Nucleus accumbens (tissue), 56 donors: ENCODE data around the gene MYBPH.

Experiments used
- DNase-seq, 56 donors: peaks; one replicate each; lab custom pipeline; 2025; lab: John Stamatoyannopoulos, UW

MYBPH gene, protein sequence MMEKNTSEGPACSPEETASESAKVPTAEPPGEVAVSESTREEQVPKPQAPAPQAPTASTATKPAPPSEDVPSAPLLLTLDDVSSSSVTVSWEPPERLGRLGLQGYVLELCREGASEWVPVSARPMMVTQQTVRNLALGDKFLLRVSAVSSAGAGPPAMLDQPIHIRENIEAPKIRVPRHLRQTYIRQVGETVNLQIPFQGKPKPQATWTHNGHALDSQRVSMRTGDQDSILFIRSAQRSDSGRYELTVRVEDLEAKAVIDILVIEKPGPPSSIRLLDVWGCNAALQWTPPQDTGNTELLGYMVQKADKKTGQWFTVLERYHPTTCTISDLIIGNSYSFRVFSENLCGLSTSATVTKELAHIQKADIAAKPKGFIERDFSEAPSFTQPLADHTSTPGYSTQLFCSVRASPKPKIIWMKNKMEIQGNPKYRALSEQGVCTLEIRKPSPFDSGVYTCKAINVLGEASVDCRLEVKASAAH

GRCh38 chr1:203175237-203175826, at the start of gene MYBPH:
Gene MYBPH (minus strand): TSS chr1:203175826. CDS start chr1:203175755, 71 bp downstream.
- DNase-seq: no peak

DNA sequence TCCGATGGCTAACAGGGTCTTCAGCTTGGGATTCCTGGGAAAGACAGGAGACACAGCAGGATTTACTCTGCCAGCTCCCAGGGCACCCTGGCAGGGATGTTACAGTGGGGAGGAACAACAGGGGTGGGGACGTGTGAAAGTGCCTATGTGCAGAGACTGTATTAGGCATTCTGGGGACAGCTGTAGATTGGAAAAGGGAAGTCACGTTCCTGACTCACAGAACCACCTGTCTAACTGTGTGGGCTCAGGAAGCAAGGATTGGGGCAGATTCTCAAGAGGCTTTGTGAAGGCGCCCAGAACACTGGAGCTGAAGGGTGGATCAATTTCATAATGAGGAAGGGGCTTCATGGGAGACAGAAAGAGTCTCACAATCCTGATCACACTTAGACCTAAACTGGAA, 49.4 kb upstream of the MYBPH start:
- DNase-seq: no peak

DNA sequence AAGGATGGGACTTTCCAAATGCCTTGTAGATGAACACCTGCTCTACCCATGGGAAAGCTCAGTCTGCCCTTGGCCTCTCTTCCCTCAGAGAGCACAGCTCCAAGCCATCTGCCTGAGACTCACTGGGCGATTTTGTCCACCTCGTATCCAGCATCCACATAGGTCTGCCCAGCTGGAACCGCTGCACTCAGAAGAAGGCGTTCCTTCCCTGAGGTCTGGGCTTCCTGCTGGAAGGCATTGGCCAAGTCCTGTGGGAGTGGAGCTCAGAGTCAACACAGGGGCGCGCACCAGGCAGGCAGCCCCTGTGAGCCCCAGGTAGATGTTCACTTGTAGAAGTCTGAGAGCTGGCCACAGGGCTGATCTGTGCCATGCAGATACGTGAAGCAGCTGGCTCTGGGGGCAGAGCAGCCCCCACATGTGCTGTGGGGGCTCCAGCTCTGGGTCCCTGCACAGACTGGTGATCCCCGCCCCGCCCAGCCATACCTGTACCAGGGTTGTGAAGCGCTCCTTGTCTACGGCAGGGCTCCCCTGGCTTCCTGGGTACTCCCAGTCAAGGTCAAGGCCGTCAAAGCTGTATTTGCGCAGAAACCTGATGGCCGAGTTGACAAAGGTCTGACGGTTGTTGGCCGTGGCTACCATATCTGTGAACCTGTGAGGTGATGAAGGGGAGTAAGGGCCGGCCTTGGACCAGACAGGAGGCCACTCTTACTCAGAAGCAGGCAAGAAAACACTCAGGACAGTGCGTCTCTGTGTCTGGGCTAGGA, 47.6 kb upstream of the MYBPH start:
- no peak for DNase-seq

- DNase-seq: no peak
These were observed 44.3 kb upstream of the MYBPH start for GRCh38 chr1:203219934-203220333.

GRCh38 chr1:203219171-203219570, 43.5 kb upstream of the MYBPH start:
- DNase-seq: no peak

GRCh38 chr1:203217668-203218067, 42.0 kb upstream of the MYBPH start:
- no peak for DNase-seq

GRCh38 chr1:203217139-203217655, 41.6 kb upstream of the MYBPH start:
- DNase-seq: no peak

DNA sequence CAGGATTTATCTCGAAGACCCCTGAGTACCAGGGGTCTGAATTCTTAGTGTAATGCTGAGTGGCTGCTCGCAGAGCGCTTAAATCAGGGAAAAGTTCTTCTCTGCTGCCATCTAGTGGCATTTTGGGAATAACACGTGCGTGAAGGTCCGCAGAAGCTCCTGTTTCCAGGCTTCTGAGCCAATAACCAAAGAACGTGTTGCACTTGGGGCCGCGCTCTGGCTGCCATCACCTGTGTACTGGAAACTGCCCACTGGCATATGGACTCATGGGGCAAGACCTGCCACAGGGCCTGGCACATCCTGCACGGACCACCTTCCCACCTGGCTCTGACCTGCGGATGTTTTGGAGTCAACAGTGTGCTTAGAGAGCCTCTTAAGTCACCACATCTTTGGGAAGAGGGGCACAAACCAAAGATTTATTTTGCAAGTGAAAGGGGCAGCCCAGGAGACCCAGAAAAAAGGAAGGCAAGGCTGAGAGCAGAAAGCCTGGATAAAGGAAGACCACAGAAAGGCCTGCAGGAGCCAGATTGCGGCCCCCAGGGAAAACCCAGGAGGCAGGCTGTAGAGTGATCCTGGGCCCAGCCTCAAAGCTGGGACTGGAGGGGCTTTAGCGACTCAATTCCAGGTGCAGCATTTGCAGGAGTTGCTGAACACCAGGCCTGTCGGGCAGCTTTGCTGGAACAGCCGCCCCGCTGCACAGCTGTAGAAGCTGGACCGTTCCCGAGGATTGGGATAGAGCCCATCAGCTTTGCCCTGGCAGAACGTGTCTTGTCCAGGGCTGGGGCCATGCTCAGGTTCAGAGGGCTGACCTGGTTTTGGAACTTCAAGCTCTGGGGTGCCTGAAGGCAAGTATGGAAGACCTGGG, 40.9 kb upstream of the MYBPH start:
- DNase-seq: peak in 48 of 56 donors; percentile 13 to 81 (median 40)

DNA sequence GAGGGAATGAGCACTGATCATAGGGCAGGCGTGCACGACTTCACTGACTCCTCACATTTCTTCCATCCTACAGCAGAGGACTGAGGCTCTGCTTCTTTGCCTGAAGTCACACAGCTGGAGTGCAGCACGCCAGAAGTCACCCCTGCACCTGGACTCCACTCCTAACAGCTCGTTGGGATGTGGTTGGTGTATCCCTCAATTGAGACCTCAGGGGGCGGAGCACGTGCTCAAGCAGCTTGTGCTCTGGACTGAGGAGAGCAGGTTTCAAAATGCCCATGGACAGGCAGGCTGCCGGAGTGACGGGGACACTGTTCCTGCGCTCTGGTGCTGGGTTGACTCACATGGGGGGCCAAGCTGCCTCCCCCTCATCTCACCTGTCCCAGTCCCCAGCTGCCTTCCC, 39.9 kb upstream of the MYBPH start:
- no peak for DNase-seq

DNA sequence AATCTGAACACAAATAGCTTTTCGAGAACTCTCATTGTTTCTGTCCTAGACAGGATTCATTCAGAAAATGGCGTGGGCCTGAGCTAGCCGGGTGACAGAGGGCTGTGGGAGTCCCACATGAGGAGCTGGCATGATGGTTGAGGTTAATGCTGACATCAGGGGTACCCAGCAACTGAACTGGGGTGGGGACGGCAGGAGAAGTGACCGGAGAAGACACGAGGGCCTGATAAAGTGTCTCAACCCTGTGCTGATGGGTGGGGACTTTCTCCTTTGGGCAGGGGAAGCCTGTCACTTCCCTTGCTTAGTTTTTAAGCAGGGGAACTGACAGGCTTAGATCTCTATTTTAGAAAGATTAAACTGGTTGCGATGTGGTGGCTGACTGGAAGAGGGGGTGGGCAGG, 39.2 kb upstream of the MYBPH start:
- DNase-seq: no peak

GRCh38 chr1:203213126-203213525, 37.5 kb upstream of the MYBPH start:
- no peak for DNase-seq

- DNase-seq: no peak
These were observed 36.2 kb upstream of the MYBPH start for GRCh38 chr1:203211812-203212211.

DNA sequence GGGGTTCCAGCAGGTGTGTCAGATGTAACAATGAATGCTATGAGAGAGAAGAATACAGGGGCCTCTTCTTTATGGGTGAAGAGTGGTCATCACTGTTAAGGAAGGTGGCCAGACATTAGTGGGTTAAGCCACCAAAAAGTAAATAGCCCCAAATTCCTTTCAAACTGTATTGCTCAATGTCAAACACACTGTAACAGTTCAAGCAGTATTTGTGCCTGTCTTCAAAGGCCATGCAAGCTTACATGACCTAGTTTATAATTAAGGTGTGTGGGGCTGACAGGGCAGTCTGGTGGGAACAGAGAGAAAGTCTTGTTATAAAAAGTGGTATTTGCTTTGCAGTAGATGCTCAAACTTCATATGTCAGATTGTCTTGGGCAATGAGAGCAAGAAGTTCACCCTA, 35.4 kb upstream of the MYBPH start:
- no peak for DNase-seq

DNA sequence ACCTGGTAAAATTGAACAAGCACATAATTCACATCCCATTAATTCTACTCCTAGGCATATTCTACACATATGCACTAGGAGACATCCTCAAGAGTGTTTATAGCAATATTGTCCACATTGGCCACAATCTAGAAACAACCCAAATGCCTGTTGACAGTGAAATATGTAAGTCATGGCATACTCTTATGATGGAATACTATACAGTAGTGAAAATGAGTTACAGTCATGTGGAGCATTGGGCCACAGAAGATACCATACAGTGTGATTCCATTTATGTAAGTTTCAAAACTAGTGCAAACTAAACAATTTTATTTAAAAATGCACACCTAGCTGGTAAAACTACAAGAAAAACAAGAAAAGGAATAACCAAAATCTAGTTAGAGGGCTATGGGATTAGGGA, 34.7 kb upstream of the MYBPH start:
- DNase-seq: no peak

DNA sequence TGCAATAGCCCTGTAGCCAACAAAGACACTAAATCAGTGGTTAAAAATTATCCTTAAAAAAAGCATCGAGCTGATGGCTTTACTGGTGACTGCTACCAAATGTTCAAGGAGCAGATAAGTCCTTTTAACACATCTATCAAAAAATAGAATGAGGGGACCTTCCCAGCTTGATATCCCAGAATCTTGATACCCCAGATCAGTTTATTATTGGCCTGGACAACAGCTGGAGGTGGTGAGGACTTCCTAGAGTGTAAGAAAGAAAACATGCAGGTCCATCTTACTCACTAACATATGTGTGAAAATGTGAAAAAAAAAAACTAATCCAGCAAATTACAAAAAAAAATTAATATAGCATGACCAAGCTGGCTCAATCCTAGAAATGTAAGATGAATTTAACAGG, 32.6 kb upstream of the MYBPH start:
- DNase-seq: no peak

DNA sequence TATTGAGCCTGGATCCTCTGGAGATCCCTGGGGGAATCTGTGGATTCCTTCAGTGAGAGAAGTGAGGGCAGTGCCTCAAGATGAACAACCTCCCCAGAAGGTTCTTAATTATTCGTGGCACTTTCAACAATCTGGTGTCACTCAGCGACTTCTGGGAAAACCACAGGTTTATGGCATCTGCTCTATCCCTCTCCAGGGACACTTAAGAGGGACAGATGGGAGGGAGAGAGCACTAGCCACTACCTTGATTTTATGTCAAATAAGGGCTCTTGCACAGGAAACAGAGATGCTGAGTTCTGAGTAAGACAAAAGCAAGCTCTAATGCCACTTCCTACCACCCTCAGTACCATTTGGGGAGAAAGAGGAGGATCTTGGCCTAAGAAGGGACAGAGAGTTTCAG, 32.1 kb upstream of the MYBPH start:
- no peak for DNase-seq

- DNase-seq: no peak
These were observed 30.6 kb upstream of the MYBPH start for GRCh38 chr1:203206129-203206687.

GRCh38 chr1:203204756-203205155, 29.1 kb upstream of the MYBPH start:
- DNase-seq: no peak

DNA sequence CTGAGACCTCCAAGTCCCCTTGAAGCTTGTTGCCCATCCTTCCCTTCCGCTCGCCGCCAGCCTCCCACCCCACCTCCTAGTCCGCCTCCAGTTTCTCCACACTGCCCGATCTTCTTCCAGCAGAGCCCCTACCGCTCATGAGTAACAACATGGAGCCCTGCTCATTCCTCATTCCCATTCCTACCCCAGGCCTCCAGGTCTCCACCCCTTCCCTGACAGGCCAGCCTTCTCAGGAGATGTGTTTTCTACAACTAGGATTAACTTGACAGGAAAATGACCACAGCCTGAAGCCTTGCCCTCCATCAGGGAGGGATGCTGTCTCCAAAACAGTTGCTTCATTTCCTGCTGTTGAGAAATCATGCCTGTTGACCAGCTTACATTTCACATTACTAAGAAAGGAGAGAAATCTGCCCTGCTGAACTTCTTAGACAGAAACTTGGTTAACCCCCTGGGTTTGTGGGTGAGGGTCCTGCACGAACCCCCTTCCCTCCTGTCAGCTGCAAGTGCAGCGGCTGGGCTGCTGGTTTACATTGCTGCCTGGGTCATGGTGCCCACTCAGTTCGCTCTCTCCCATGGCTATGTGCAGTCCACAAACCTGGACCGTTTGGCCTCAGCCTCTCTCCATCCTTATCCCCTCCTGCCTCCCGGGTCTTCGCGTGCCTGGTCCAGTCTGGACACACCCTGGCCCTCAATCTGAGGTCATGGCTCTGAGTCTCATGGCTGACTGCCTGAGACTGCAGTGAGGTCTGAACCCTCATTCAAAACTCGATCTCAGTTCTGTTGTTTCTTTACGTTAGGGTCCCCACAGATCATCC, 27.0 kb upstream of the MYBPH start:
- DNase-seq: peak in 5 of 56 donors; percentile 12 to 35 (median 26)
